Measurements from ENCODE around the gene JCAD.

JCAD gene

DNA sequence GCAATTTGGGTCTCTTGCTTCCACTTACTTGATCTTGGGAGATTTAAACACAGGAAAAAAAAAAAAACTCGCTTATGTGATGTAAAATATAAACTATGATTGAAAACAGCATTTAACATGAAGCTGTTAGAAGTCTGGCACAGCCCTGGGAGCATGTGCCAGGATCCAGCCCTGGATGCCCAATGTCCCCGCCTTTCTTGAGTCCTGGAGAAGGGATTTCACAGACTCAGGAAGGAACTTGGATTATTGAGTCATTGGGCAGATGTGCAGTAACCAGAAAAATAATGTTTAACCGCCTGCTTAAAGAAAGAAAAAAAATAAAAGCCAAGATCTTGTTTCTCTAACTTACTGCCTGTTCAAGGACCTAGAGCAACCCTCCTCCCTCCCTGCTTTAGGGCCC is 3.7 kb upstream of the JCAD start:
- DNase-seq: no peak
- TF ChIP-seq POLR2A (IDR thresholded peaks at IDR 0.05; ENCODE audit: low read length) (no peak), GATA1 (IDR thresholded peaks at IDR 0.05; ENCODE audit: low read depth, low read length) (no peak)

DNA sequence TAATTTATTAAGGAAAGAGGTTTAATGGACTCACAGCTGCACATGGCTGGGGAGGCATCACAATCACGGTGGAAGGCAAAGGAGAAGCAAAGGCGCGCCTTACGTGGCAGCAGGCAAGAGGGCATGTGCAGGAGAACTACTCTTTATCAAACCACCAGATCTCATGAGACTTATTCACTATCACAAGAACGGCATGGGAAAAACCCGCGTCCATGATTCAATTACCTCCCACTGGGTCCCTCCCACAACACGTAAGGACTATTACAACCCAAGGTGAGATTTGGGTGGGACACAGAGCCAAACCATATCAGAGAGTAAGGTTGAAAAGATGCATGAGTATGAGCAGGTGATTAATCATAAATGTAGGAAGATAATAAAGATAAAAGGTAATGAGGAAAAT is 3.2 kb upstream of the JCAD start:
- no peak for DNase-seq
- TF ChIP-seq POLR2A (IDR thresholded peaks at IDR 0.05; ENCODE audit: low read length) (no peak), GATA1 (IDR thresholded peaks at IDR 0.05; ENCODE audit: low read depth, low read length) (no peak)

DNA sequence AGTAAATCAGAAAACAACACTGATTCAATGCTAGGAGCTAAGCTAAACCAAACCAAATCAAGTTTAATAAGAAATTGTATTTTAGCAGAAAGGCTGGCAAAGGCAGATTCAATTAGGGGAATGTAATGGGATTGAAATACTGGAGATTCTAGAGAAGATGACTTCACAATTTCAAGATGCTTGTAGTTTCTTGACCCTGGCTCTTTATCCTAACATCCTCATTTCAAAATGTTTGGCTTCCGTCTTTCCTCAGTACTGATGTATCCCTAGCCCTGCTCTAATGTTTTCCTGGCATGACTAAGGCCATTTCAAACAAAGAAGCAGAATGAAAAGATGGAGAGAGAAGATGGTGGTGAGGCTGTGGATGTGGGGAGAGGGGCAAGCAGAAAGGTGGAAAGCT is 2.7 kb upstream of the JCAD start:
- no peak for DNase-seq
- TF ChIP-seq POLR2A (IDR thresholded peaks at IDR 0.05; ENCODE audit: low read length) (no peak), GATA1 (IDR thresholded peaks at IDR 0.05; ENCODE audit: low read depth, low read length) (no peak)

- DNase-seq: no peak
- TF ChIP-seq POLR2A (IDR thresholded peaks at IDR 0.05; ENCODE audit: low read length) (no peak), GATA1 (IDR thresholded peaks at IDR 0.05; ENCODE audit: low read depth, low read length) (no peak)
Observed at GRCh38 chr10:30058570-30059132, 735 bp downstream of the JCAD start.

DNA sequence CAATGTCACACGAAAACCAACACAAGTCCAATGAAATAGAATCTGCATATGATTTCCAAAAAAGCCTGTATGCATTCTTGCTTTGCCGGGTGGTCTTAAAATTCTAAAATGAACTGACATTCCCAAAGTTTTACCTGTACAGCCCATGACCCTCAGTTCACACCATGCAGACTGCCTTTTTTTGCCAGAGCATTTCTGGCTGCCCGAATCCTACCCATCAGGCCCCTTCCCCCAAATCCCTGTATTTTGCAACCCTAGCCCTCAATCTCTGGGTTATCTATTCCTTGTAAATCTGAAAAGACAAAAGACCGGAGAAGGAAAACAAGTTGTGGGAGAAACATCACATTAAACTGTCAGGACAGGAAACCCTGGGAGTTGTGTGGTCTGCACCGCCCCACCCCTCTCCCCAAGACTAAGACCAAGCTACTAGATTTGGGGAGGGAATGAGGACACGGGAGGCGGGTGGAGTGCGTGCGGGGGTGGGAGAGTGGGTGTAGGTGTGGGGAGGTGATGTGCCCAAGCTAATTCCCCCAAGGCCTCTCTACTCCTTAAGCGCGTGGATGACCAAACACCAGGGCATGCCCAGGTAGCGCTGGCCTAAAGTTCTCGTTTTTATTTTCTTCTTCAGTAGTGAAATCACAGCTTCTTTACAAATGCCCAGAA is 1.4 kb downstream of the JCAD start:
- TF ChIP-seq POLR2A (IDR thresholded peaks at IDR 0.05; ENCODE audit: low read length) (no peak), GATA1 (IDR thresholded peaks at IDR 0.05; ENCODE audit: low read depth, low read length) (no peak)
- no peak for DNase-seq

GRCh38 chr10:30057421-30057841 is 2.0 kb downstream of the JCAD start:
- TF ChIP-seq GATA1 (IDR thresholded peaks at IDR 0.05; ENCODE audit: low read depth, low read length) (no peak), POLR2A (IDR thresholded peaks at IDR 0.05; ENCODE audit: low read length) (no peak)
- DNase-seq: no peak

- no peak for TF ChIP-seq POLR2A (IDR thresholded peaks at IDR 0.05; ENCODE audit: low read length)
- DNase-seq: no peak
Observed at GRCh38 chr10:30056767-30057355, 2.5 kb downstream of the JCAD start.

GRCh38 chr10:30056281-30056680 is 3.1 kb downstream of the JCAD start:
- TF ChIP-seq POLR2A (IDR thresholded peaks at IDR 0.05; ENCODE audit: low read length) (no peak), GATA1 (IDR thresholded peaks at IDR 0.05; ENCODE audit: low read depth, low read length) (no peak)
- no peak for DNase-seq

DNA sequence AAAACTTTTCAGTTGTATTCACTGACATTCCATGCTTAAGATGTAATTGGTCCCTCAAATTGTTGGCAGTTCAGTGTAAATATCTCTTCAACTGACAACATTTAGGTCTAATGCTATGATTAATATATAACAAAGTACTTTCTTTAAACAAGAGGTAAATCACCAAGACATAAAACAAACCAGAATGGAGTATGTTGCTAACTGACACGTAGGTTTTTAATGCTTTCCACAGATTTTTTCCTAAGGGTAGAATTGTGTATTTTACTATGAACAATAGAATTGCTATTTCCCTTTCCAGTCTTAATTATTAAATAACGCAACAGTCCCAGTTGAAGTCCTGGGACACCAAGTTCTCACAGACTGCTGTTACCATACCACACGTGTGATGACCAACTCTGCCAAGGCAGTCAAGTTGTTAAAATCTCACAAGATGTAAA is 4.1 kb downstream of the JCAD start:
- TF ChIP-seq POLR2A (IDR thresholded peaks at IDR 0.05; ENCODE audit: low read length) (no peak), GATA1 (IDR thresholded peaks at IDR 0.05; ENCODE audit: low read depth, low read length) (no peak)
- DNase-seq: no peak

DNA sequence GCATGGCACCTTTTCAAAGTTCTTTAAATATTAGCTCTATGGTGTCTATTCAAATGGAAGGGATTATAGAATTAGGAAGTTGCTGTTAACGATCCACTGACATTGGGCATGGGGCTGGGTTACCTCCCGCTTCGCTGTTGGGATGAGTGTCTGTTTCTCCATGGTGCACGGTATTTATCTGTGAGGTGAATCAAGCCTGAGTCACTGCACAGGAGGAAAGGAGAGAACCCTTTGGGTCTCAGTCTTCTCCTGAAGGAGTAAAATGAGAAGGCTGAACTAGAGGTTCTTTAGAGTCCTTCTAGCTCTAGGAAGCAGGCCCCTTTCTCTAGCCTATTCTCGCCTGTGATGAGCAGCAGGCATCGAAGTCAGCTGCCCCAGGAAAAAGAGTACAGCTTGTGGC is 7.3 kb downstream of the JCAD start:
- no peak for DNase-seq
- TF ChIP-seq GATA1 (IDR thresholded peaks at IDR 0.05; ENCODE audit: low read depth, low read length) (no peak), POLR2A (IDR thresholded peaks at IDR 0.05; ENCODE audit: low read length) (no peak)

DNA sequence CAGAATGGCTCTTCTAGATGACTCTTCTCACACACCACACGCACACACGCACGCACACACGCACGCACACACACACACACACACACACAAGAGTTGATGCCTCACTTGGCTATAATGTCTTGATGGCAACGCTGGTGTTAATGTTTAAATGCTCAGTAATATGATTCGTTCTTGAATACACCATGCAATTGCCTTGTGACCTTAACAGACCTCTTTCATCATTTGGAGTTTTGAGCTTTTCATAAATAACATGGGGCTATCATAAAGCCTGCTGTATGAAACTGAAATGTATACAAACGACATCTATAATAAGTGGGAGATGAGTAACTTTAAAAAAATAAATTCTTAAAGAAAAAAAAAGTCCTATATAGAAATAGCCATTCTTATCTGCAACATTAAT is 8.2 kb downstream of the JCAD start:
- DNase-seq: no peak

DNA sequence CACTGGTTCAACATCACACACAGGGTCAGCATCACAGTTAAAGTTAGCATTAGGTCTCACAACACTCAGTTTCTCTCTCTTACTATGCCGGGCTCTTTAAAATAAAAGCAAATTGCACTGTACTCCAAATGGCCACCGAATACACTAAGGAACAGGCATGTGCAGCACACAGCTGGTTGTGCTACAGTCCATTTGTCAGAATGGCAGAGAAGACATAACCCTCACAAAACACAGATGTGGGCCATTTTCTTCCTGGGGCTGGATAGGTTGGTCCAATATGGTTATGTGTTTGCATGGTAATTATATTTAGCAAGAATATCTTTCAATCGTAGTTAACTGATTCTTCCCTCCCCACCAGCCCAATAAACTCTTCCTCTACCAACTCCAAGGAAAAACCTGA is 9.0 kb downstream of the JCAD start:
- TF ChIP-seq GATA1 (IDR thresholded peaks at IDR 0.05; ENCODE audit: low read depth, low read length) (no peak), POLR2A (IDR thresholded peaks at IDR 0.05; ENCODE audit: low read length) (no peak)
- DNase-seq: no peak

More for the DNA sequence above, 8.2 kb downstream of the JCAD start:
- TF ChIP-seq GATA1 (IDR thresholded peaks at IDR 0.05; ENCODE audit: low read depth, low read length) (no peak), POLR2A (IDR thresholded peaks at IDR 0.05; ENCODE audit: low read length) (no peak)

- TF ChIP-seq POLR2A (IDR thresholded peaks at IDR 0.05; ENCODE audit: low read length) (no peak), GATA1 (IDR thresholded peaks at IDR 0.05; ENCODE audit: low read depth, low read length) (no peak)
- DNase-seq: no peak
Observed at GRCh38 chr10:30048768-30049517, 10.4 kb downstream of the JCAD start.

DNA sequence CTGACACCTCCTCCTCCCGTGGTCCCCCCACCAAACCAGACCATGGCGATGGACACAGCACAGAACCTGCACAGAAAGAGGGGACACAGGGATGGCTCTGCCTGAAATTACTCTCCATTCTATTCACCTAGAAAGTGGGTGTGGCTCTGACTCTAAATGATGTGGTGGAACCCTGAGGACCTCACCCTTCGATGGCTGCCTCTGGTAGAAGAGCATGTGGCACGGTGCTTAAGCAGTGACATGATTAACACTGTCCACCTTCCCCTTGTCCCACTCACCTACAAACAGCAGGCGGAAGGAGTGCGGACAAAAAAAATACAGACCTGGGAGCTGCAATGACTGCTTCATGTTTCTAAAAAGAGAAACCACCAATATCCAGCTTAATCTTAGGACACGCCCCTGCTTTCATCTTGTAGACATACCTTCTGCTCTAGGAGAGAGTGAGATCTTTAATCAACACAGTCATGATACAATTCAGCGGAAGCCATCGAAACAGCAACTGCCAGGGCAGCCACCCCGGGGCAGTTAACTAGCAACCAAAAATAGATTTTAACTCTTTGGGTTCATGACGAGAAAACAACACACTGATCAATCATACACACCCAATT is 11.4 kb downstream of the JCAD start:
- DNase-seq: no peak
- no peak for TF ChIP-seq POLR2A (IDR thresholded peaks at IDR 0.05; ENCODE audit: low read length)
- TF ChIP-seq GATA1 (IDR thresholded peaks at IDR 0.05; ENCODE audit: low read depth, low read length): no peak
